NCI-H1436 (cell line): ENCODE measurements around the gene C10orf62.
A peak's percentile ranks its signal among the peaks of the same experiment; 100 is the strongest.
"Not testable (repeated sequence)": the region's sequence is repeated elsewhere in the genome, so short reads cannot be mapped to it uniquely, and the experiment has no call there.

Experiments used
- DNase-seq: peaks from one replicate; lab custom pipeline; 2025; lab: John Stamatoyannopoulos, UW

Gene C10orf62

GRCh38 chr10:97589479-97589878 is at the start of gene C10orf62:
C10orf62 (plus strand) TSS chr10:97589721; CDS start chr10:97589898, 177 bp downstream.
- no peak for DNase-seq

GRCh38 chr10:97540669-97541500 is 48.6 kb upstream of the C10orf62 start:
- no peak for DNase-seq

- no peak for DNase-seq
Measured at GRCh38 chr10:97542169-97543024, 47.1 kb upstream of the C10orf62 start.

GRCh38 chr10:97543025-97543546 is 46.4 kb upstream of the C10orf62 start:
- DNase-seq: no peak

GRCh38 chr10:97546456-97547270 is 42.9 kb upstream of the C10orf62 start:
- no peak for DNase-seq

- no peak for DNase-seq
Measured at GRCh38 chr10:97547271-97547600, 42.3 kb upstream of the C10orf62 start.

GRCh38 chr10:97547962-97548361 is 41.6 kb upstream of the C10orf62 start:
- no peak for DNase-seq

GRCh38 chr10:97548828-97549455 is 40.6 kb upstream of the C10orf62 start:
- no peak for DNase-seq

- no peak for DNase-seq
Measured at GRCh38 chr10:97549587-97550322, 39.8 kb upstream of the C10orf62 start.

- DNase-seq: no peak
Measured at GRCh38 chr10:97550336-97551149, 39.0 kb upstream of the C10orf62 start.

- no peak for DNase-seq
Measured at GRCh38 chr10:97551271-97551670, 38.2 kb upstream of the C10orf62 start.

- peak; percentile 45 for DNase-seq
Measured at GRCh38 chr10:97553575-97554031, 35.9 kb upstream of the C10orf62 start.

GRCh38 chr10:97554336-97554735 is 35.2 kb upstream of the C10orf62 start:
- DNase-seq: not testable (repeated sequence)

- DNase-seq: not testable (repeated sequence)
Measured at GRCh38 chr10:97555541-97555940, 34.0 kb upstream of the C10orf62 start.

GRCh38 chr10:97560731-97561381 is 28.7 kb upstream of the C10orf62 start:
- not testable (repeated sequence) for DNase-seq

GRCh38 chr10:97561386-97562077 is 28.0 kb upstream of the C10orf62 start:
- DNase-seq: not testable (repeated sequence)

- not testable (repeated sequence) for DNase-seq
Measured at GRCh38 chr10:97562329-97562728, 27.2 kb upstream of the C10orf62 start.

GRCh38 chr10:97563337-97563736 is 26.2 kb upstream of the C10orf62 start:
- no peak for DNase-seq

GRCh38 chr10:97564776-97565175 is 24.7 kb upstream of the C10orf62 start:
- no peak for DNase-seq
